ENCODE results near the gene MGLL.

- TF ChIP-seq CTCF (IDR thresholded peaks at IDR 0.05) (no peak), POLR2A (IDR thresholded peaks at IDR 0.05) (no peak), EP300 (IDR thresholded peaks at IDR 0.05) (no peak), POLR2AphosphoS5 (IDR thresholded peaks at IDR 0.05) (peak in 2 of 3 donors; percentile 33 to 69)
Measured at GRCh38 chr3:127817406-127817841, 4.9 kb downstream of the MGLL start.
